ENCODE measurements around the gene WNT9B.

The WNT9B gene

GRCh38 chr17:46879101-46879500, 27.7 kb downstream of the WNT9B start:
- FAIRE-seq: no peak
- DNase-seq (ENCODE audit: low spot score): no peak

GRCh38 chr17:46881015-46881414, 29.6 kb downstream of the WNT9B start:
- no peak for FAIRE-seq
- DNase-seq (ENCODE audit: low spot score): no peak

GRCh38 chr17:46882666-46883065, 31.3 kb downstream of the WNT9B start:
- FAIRE-seq: no peak

GRCh38 chr17:46883871-46884520, 32.6 kb downstream of the WNT9B start:
- FAIRE-seq (no peak), DNase-seq (ENCODE audit: low spot score) (no peak)

More at GRCh38 chr17:46882666-46883065, 31.3 kb downstream of the WNT9B start:
- no peak for DNase-seq (ENCODE audit: low spot score)

GRCh38 chr17:46884552-46884951, 33.2 kb downstream of the WNT9B start:
- DNase-seq (ENCODE audit: low spot score) (no peak), FAIRE-seq (no peak)

- DNase-seq (ENCODE audit: low spot score): no peak
- no peak for FAIRE-seq
Observed at GRCh38 chr17:46885415-46886309, 34.3 kb downstream of the WNT9B start.

- DNase-seq (ENCODE audit: low spot score) (no peak), FAIRE-seq (no peak)
Observed at GRCh38 chr17:46886310-46886663, 34.9 kb downstream of the WNT9B start.

- FAIRE-seq: no peak
- no peak for DNase-seq (ENCODE audit: low spot score)
Observed at GRCh38 chr17:46887717-46888116, 36.3 kb downstream of the WNT9B start.

GRCh38 chr17:46888727-46889126, 37.3 kb downstream of the WNT9B start:
- no peak for FAIRE-seq
- no peak for DNase-seq (ENCODE audit: low spot score)

- FAIRE-seq (no peak), DNase-seq (ENCODE audit: low spot score) (no peak)
Observed at GRCh38 chr17:46889519-46889918, 38.1 kb downstream of the WNT9B start.

GRCh38 chr17:46889992-46890564, 38.7 kb downstream of the WNT9B start:
- DNase-seq (ENCODE audit: low spot score): no peak
- no peak for FAIRE-seq

GRCh38 chr17:46890638-46891037, 39.3 kb downstream of the WNT9B start:
- FAIRE-seq (no peak), DNase-seq (ENCODE audit: low spot score) (no peak)

- DNase-seq (ENCODE audit: low spot score) (no peak), FAIRE-seq (no peak)
Observed at GRCh38 chr17:46892192-46892703, 40.9 kb downstream of the WNT9B start.

GRCh38 chr17:46894024-46894423, 42.6 kb downstream of the WNT9B start:
- FAIRE-seq (no peak), DNase-seq (ENCODE audit: low spot score) (no peak)

- DNase-seq (ENCODE audit: low spot score): no peak
- no peak for FAIRE-seq
Observed at GRCh38 chr17:46894476-46895151, 43.2 kb downstream of the WNT9B start.

- DNase-seq (ENCODE audit: low spot score) (no peak), FAIRE-seq (no peak)
Observed at GRCh38 chr17:46895171-46895570, 43.8 kb downstream of the WNT9B start.

GRCh38 chr17:46896991-46897390, 45.6 kb downstream of the WNT9B start:
- no peak for FAIRE-seq
- no peak for DNase-seq (ENCODE audit: low spot score)

- FAIRE-seq (no peak), DNase-seq (ENCODE audit: low spot score) (no peak)
Observed at GRCh38 chr17:46898364-46898763, 47.0 kb downstream of the WNT9B start.

GRCh38 chr17:46898860-46899259, 47.5 kb downstream of the WNT9B start:
- no peak for FAIRE-seq
- no peak for DNase-seq (ENCODE audit: low spot score)

GRCh38 chr17:46901291-46901690, 49.9 kb downstream of the WNT9B start:
- FAIRE-seq: no peak
- DNase-seq (ENCODE audit: low spot score): no peak

GRCh38 chr17:46903762-46904672, 52.6 kb downstream of the WNT9B start:
- DNase-seq (ENCODE audit: low spot score) (no peak), FAIRE-seq (no peak)
